Coronary artery (tissue), 2 donors: ENCODE measurements around the gene TIGIT.

Source experiments
- DNase-seq: peaks from one replicate; pipeline ENCODE4 v3.0.0-alpha.2; 2017; ENCODE audit warnings: low spot score
- H3K27ac ChIP-seq, 2 donors: fragments of 200-600 bp; sonication (generic); one replicate each; pipeline ENCODE4 v1.5.1; 2016 to 2019
- H3K4me3 ChIP-seq: fragments of 200-600 bp; sonication (generic); 2 replicates; pipeline ENCODE4 v1.5.1; 2016; ENCODE audit warnings: mild to moderate bottlenecking, moderate library complexity
- CTCF ChIP-seq: fragments of 200-600 bp; sonication (generic); IDR thresholded peaks from one replicate; pipeline ENCODE4 v1.5.1; 2019; ENCODE audit warnings: antibody characterized with exemption

The TIGIT gene

GRCh38 chr3:114295946-114296345 lies 2.1 kb downstream of the TIGIT start:
- DNase-seq = no peak
- H3K27ac ChIP-seq = no peak overlapping the region
- H3K4me3 ChIP-seq = no peak overlapping the region
- TF ChIP-seq CTCF = no peak

GRCh38 chr3:114299421-114299820 lies 5.6 kb downstream of the TIGIT start:
- H3K4me3 ChIP-seq = no peak overlapping the region
- DNase-seq = no peak
- no peak for TF ChIP-seq CTCF
- no peak overlapping the region for H3K27ac ChIP-seq

GRCh38 chr3:114299941-114300624 lies 6.3 kb downstream of the TIGIT start:
- H3K27ac ChIP-seq = no peak overlapping the region

GRCh38 chr3:114307222-114307830 lies 13.5 kb downstream of the TIGIT start:
- no peak for TF ChIP-seq CTCF
- no peak overlapping the region for H3K4me3 ChIP-seq
- H3K27ac ChIP-seq = no peak overlapping the region
- DNase-seq = no peak

More at GRCh38 chr3:114299941-114300624, 6.3 kb downstream of the TIGIT start:
- no peak for DNase-seq
- no peak for TF ChIP-seq CTCF
- no peak overlapping the region for H3K4me3 ChIP-seq

GRCh38 chr3:114307832-114308231 lies 14.0 kb downstream of the TIGIT start:
- TF ChIP-seq CTCF = no peak
- no peak overlapping the region for H3K27ac ChIP-seq
- no peak overlapping the region for H3K4me3 ChIP-seq
- no peak for DNase-seq

- Histone ChIP-seq H3K4me3 (no peak overlapping the region), H3K27ac (no peak overlapping the region)
- DNase-seq = no peak
- no peak for TF ChIP-seq CTCF
Observed at GRCh38 chr3:114308377-114308776, 14.5 kb downstream of the TIGIT start.

- Histone ChIP-seq H3K27ac (no peak overlapping the region), H3K4me3 (no peak overlapping the region)
- DNase-seq = no peak
- TF ChIP-seq CTCF = no peak
Observed at GRCh38 chr3:114308830-114309229, 15.0 kb downstream of the TIGIT start.
